Neural cell (in vitro differentiated cells): ENCODE measurements around the gene EID2. TPM values are rescaled to one million over a fixed set of nuclear protein-coding genes. Genes with fewer than 3 reads are reported as not detected.

ENCODE experiments used
- H2AFZ ChIP-seq: fragments of 200-600, 300-800 bp; sonication (generic), shearing (Covaris generic); 2 replicates; pipeline ENCODE4 v1.6.0; 2014; ENCODE audit warnings: low read depth, mild to moderate bottlenecking, antibody characterized with exemption, low read length, moderate library complexity
- H3F3A ChIP-seq: fragments of 200-600 bp; shearing (Covaris generic); 2 replicates; pipeline ENCODE4 v1.6.1; 2016; ENCODE audit warnings: mild to moderate bottlenecking, moderate library complexity, mixed read lengths, antibody characterized with exemption, low read length; ENCODE audit not compliant: insufficient read depth, poor library complexity, severe bottlenecking
- H3K27ac ChIP-seq: fragments of 200-600, 300-800 bp; sonication (generic), shearing (Covaris generic); 2 replicates; pipeline ENCODE4 v1.5.1; 2014; ENCODE audit warnings: mild to moderate bottlenecking, low read length, moderate library complexity
- H3K27me3 ChIP-seq: fragments of 300-800, 200-600 bp; sonication (generic), shearing (Covaris generic); 2 replicates; pipeline ENCODE4 v1.6.0; 2014; ENCODE audit warnings: mild to moderate bottlenecking, low read depth, low read length, moderate library complexity; ENCODE audit not compliant: insufficient read depth
- H3K36me3 ChIP-seq: fragments of 300-800, 200-600 bp; sonication (generic), shearing (Covaris generic); 2 replicates; pipeline ENCODE4 v1.5.1; 2014; ENCODE audit warnings: mild to moderate bottlenecking, antibody characterized with exemption, low read length, moderate library complexity; ENCODE audit not compliant: insufficient read depth
- H3K4me2 ChIP-seq: fragments of 300-800, 200-600 bp; sonication (generic), shearing (Covaris generic); 2 replicates; pipeline ENCODE4 v1.6.0; 2014; ENCODE audit warnings: mild to moderate bottlenecking, low read length
- H3K4me3 ChIP-seq: fragments of 300-800, 200-600 bp; sonication (generic), shearing (Covaris generic); 2 replicates; pipeline ENCODE4 v1.5.1; 2014; ENCODE audit warnings: mild to moderate bottlenecking, low read length, moderate library complexity
- H3K79me2 ChIP-seq: fragments of 200-600 bp; shearing (Covaris generic); replicated peaks from 2 replicates; pipeline ENCODE4 v1.6.0; 2014; ENCODE audit warnings: mild to moderate bottlenecking, low read length, moderate library complexity; ENCODE audit not compliant: insufficient read depth
- H3K9ac ChIP-seq: fragments of 300-800, 200-600 bp; sonication (generic), shearing (Covaris generic); 2 replicates; pipeline ENCODE4 v1.6.1; 2016; ENCODE audit warnings: mild to moderate bottlenecking, low read length, mixed read lengths
- H3K9me2 ChIP-seq: fragments of 200-600 bp; shearing (Covaris generic); 2 replicates; pipeline ENCODE4 v1.6.1; 2016; ENCODE audit warnings: mild to moderate bottlenecking, low read length, mixed read lengths; ENCODE audit not compliant: insufficient read depth
- H3K9me3 ChIP-seq: fragments of 200-600, 300-800 bp; sonication (generic), shearing (Covaris generic); 2 replicates; pipeline ENCODE4 v1.6.1; 2016; ENCODE audit warnings: mild to moderate bottlenecking, mixed run types, low read length, moderate library complexity, mixed read lengths
- H4K20me1 ChIP-seq: fragments of 200-600 bp; shearing (Covaris generic); 2 replicates; pipeline ENCODE4 v1.6.1; 2016; ENCODE audit warnings: mild to moderate bottlenecking, mixed run types; ENCODE audit not compliant: insufficient read depth
- EP300 ChIP-seq: fragments of 450-650 bp; conservative IDR thresholded peaks from 2 replicates; pipeline ENCODE4 v1.6.1; 2014; ENCODE audit warnings: antibody characterized with exemption, mild to moderate bottlenecking, moderate library complexity; ENCODE audit not compliant: poor library complexity, severe bottlenecking
- EZH2 ChIP-seq: fragments of 200-600, 300-800 bp; shearing (Covaris generic), sonication (generic); IDR thresholded peaks from 2 replicates; pipeline ENCODE4 v1.6.1; 2014; ENCODE audit warnings: antibody characterized with exemption, low read length, borderline replicate concordance, mild to moderate bottlenecking; ENCODE audit not compliant: insufficient read depth, poor library complexity, severe bottlenecking
- MXI1 ChIP-seq: fragments of 450-650 bp; conservative IDR thresholded peaks from 2 replicates; pipeline ENCODE4 v1.6.1; 2014; ENCODE audit warnings: antibody characterized with exemption, mild to moderate bottlenecking; ENCODE audit not compliant: poor library complexity, severe bottlenecking
- POLR2AphosphoS5 ChIP-seq: IDR thresholded peaks from 2 replicates; pipeline ENCODE4 v1.6.1; 2012
- RAD21 ChIP-seq: fragments of 450-650 bp; conservative IDR thresholded peaks from 2 replicates; pipeline ENCODE4 v1.6.1; 2014; ENCODE audit warnings: antibody characterized with exemption, mild to moderate bottlenecking, moderate library complexity
- SMC3 ChIP-seq: fragments of 450-650 bp; conservative IDR thresholded peaks from 2 replicates; pipeline ENCODE4 v1.6.1; 2014; ENCODE audit warnings: antibody characterized with exemption, mild to moderate bottlenecking, moderate library complexity; ENCODE audit not compliant: poor library complexity
- TAF1 ChIP-seq: IDR thresholded peaks from 2 replicates; pipeline ENCODE4 v1.6.1; 2012; ENCODE audit warnings: low read depth
- polyA plus RNA-seq: library from polyadenylated mRNA; depleted of rRNA; stranded (reverse); fragments of >200 nt; gene quantifications from 2 replicates; pipeline ENCODE4 v1.2.3, GENCODE V29; 2014
- TF ChIP-seq, protein P1 (sequence below): IDR thresholded peaks from 2 replicates; pipeline ENCODE4 v1.6.1; 2012; ENCODE audit warnings: borderline replicate concordance
- TF ChIP-seq, protein P2 (sequence below): fragments of 450-650 bp; IDR thresholded peaks from 2 replicates; pipeline ENCODE4 v1.5.1; 2014; ENCODE audit warnings: antibody characterized with exemption, mild to moderate bottlenecking, moderate library complexity; ENCODE audit not compliant: poor library complexity, severe bottlenecking

Gene EID2
- polyA plus RNA-seq, 1 donor from 2014 or later, result 47.4 TPM

DNA sequence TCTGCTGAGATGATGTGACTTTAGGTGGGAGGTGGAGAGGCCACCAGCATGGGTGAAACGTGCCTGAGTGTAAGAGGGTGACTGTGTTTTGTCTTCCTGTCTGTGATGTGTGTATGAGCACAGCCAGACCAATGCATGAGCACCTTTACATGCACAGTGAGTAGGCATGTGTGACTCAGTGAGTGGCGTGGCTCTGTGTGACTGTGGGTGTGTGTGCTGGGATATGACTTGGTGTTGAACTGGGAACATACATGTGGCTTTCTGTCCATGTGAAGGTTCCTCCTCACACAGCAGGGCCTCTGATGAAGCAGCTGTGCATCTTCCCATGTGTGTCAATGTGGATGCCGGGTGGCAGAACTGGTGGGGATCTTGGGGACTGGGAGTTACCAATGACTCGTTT, 42.5 kb upstream of the EID2 start:
- Histone ChIP-seq H2AFZ (no peak overlapping the region), H3K36me3 (no peaks in the 10 kb centered on the region), H3K9ac (no peak overlapping the region), H3K4me2 (no peak overlapping the region), H3K27ac (no peak overlapping the region), H3K27me3 (no peaks in the 10 kb centered on the region), H3K9me2 (no peaks in the 10 kb centered on the region), H3F3A (no peaks in the 10 kb centered on the region), H3K4me3 (no peak overlapping the region), H3K9me3 (no peaks in the 10 kb centered on the region), H3K79me2 (no peaks in the 10 kb centered on the region), H4K20me1 (no peaks in the 10 kb centered on the region)
- TF ChIP-seq RAD21, result no peak
- no peak for TF ChIP-seq SMC3
- TF ChIP-seq POLR2AphosphoS5, result no peak
- TF ChIP-seq, protein P1, sequence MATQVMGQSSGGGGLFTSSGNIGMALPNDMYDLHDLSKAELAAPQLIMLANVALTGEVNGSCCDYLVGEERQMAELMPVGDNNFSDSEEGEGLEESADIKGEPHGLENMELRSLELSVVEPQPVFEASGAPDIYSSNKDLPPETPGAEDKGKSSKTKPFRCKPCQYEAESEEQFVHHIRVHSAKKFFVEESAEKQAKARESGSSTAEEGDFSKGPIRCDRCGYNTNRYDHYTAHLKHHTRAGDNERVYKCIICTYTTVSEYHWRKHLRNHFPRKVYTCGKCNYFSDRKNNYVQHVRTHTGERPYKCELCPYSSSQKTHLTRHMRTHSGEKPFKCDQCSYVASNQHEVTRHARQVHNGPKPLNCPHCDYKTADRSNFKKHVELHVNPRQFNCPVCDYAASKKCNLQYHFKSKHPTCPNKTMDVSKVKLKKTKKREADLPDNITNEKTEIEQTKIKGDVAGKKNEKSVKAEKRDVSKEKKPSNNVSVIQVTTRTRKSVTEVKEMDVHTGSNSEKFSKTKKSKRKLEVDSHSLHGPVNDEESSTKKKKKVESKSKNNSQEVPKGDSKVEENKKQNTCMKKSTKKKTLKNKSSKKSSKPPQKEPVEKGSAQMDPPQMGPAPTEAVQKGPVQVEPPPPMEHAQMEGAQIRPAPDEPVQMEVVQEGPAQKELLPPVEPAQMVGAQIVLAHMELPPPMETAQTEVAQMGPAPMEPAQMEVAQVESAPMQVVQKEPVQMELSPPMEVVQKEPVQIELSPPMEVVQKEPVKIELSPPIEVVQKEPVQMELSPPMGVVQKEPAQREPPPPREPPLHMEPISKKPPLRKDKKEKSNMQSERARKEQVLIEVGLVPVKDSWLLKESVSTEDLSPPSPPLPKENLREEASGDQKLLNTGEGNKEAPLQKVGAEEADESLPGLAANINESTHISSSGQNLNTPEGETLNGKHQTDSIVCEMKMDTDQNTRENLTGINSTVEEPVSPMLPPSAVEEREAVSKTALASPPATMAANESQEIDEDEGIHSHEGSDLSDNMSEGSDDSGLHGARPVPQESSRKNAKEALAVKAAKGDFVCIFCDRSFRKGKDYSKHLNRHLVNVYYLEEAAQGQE, result no peak
- TF ChIP-seq EZH2, result no peak
- TF ChIP-seq EP300, result no peak
- TF ChIP-seq, protein P2, sequence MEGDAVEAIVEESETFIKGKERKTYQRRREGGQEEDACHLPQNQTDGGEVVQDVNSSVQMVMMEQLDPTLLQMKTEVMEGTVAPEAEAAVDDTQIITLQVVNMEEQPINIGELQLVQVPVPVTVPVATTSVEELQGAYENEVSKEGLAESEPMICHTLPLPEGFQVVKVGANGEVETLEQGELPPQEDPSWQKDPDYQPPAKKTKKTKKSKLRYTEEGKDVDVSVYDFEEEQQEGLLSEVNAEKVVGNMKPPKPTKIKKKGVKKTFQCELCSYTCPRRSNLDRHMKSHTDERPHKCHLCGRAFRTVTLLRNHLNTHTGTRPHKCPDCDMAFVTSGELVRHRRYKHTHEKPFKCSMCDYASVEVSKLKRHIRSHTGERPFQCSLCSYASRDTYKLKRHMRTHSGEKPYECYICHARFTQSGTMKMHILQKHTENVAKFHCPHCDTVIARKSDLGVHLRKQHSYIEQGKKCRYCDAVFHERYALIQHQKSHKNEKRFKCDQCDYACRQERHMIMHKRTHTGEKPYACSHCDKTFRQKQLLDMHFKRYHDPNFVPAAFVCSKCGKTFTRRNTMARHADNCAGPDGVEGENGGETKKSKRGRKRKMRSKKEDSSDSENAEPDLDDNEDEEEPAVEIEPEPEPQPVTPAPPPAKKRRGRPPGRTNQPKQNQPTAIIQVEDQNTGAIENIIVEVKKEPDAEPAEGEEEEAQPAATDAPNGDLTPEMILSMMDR, result no peak
- TF ChIP-seq MXI1, result no peak
- no peak for TF ChIP-seq TAF1

DNA sequence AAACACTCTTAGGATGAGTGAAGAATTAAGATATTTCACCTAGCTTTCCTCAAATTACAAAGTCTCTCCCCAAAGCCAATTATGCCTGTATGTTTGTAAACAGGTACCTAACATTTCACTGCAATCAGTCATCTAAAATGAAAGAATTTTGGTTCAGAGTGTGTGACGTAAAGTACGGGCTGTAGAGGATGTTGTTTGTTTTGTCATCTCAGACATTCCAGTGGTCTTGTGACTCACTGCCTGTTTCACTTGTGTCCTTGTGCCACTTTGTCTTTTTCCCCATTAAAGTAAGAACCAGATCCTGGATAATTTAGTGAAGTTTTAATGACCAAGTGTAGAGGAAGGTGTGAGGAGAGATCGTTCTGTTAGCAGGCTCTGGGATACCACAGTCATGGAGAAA, 28.6 kb upstream of the EID2 start:
- no peak for TF ChIP-seq POLR2AphosphoS5
- TF ChIP-seq, protein P1, result no peak
- TF ChIP-seq EP300, result no peak
- TF ChIP-seq EZH2, result no peak
- no peak for TF ChIP-seq TAF1
- TF ChIP-seq, protein P2, result no peak
- no peak for TF ChIP-seq MXI1
- Histone ChIP-seq H3K9ac (no peak overlapping the region), H3F3A (no peaks in the 10 kb centered on the region)

More for the DNA sequence above, 28.6 kb upstream of the EID2 start:
- Histone ChIP-seq H2AFZ (no peak overlapping the region), H3K4me3 (no peak overlapping the region), H3K27ac (no peak overlapping the region), H3K79me2 (no peaks in the 10 kb centered on the region), H3K9me2 (no peaks in the 10 kb centered on the region), H3K27me3 (peaks cover 11% of the 10 kb centered on the region), H3K36me3 (no peaks in the 10 kb centered on the region), H3K9me3 (no peaks in the 10 kb centered on the region), H4K20me1 (no peaks in the 10 kb centered on the region), H3K4me2 (no peak overlapping the region)
